ENCODE results near the gene MEG3.

The MEG3 gene

GRCh38 chr14:100777818-100778525, 47.9 kb upstream of the MEG3 start:
- Histone ChIP-seq H3K4me1 (ENCODE audit: insufficient read depth, low read length, poor library complexity, severe bottlenecking) (no peaks in the 10 kb centered on the region), H3K4me3 (ENCODE audit: low read length, poor library complexity, severe bottlenecking) (no peak overlapping the region), H3K79me2 (ENCODE audit: insufficient read depth, low read length) (no peaks in the 10 kb centered on the region), H3K9me2 (replicated peaks; ENCODE audit: low read depth, low read length) (no peaks in the 10 kb centered on the region), H3F3A (ENCODE audit: low read depth) (no peaks in the 10 kb centered on the region), H3K9me3 (ENCODE audit: insufficient read depth, low read depth, low read length) (no peaks in the 10 kb centered on the region), H3K36me3 (ENCODE audit: insufficient read depth, low read length) (no peaks in the 10 kb centered on the region), H3K9ac (ENCODE audit: low read depth, low read length, poor library complexity, severe bottlenecking) (no peak overlapping the region), H3K4me2 (ENCODE audit: low read depth, low read length, poor library complexity, severe bottlenecking) (no peak overlapping the region), H4K20me1 (ENCODE audit: insufficient read depth, low read length, poor library complexity, severe bottlenecking) (no peaks in the 10 kb centered on the region), H3K27me3 (ENCODE audit: insufficient read depth, low read length, poor library complexity, severe bottlenecking) (no peaks in the 10 kb centered on the region), H2AFZ (ENCODE audit: low read length) (no peak overlapping the region)
- no peak for TF ChIP-seq EZH2phosphoT487 (IDR thresholded peaks at IDR 0.05; ENCODE audit: borderline replicate concordance)
- TF ChIP-seq, protein P1, sequence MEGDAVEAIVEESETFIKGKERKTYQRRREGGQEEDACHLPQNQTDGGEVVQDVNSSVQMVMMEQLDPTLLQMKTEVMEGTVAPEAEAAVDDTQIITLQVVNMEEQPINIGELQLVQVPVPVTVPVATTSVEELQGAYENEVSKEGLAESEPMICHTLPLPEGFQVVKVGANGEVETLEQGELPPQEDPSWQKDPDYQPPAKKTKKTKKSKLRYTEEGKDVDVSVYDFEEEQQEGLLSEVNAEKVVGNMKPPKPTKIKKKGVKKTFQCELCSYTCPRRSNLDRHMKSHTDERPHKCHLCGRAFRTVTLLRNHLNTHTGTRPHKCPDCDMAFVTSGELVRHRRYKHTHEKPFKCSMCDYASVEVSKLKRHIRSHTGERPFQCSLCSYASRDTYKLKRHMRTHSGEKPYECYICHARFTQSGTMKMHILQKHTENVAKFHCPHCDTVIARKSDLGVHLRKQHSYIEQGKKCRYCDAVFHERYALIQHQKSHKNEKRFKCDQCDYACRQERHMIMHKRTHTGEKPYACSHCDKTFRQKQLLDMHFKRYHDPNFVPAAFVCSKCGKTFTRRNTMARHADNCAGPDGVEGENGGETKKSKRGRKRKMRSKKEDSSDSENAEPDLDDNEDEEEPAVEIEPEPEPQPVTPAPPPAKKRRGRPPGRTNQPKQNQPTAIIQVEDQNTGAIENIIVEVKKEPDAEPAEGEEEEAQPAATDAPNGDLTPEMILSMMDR (conservative IDR thresholded peaks at IDR 0.05; ENCODE audit: low read length), result no peak

DNA sequence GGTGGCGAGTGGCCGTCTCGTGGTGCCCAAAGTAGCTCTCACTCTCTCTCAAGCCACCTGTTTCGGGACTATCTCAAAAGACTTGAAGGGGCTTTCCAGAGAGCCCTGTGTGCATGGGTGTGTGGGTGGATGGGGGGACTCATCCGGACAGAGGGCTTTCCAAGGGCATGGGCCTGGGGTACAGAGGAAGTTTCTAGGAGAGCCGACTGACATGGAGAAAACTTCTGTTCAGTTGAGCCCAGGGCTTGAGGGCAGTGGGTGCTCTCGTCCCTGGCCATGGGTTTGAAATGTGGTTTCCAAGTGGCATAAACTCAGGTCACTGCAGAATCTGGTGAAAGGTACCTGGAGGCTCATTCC, 47.4 kb upstream of the MEG3 start:
- no peaks in the 10 kb centered on the region for H4K20me1 ChIP-seq (ENCODE audit: insufficient read depth, low read length, poor library complexity, severe bottlenecking)
- no peaks in the 10 kb centered on the region for H3K27me3 ChIP-seq (ENCODE audit: insufficient read depth, low read length, poor library complexity, severe bottlenecking)
- TF ChIP-seq EZH2phosphoT487 (IDR thresholded peaks at IDR 0.05; ENCODE audit: borderline replicate concordance), result no peak
- TF ChIP-seq, protein P1 (conservative IDR thresholded peaks at IDR 0.05; ENCODE audit: low read length), result no peak
- no peak overlapping the region for H3K4me3 ChIP-seq (ENCODE audit: low read length, poor library complexity, severe bottlenecking)
- no peaks in the 10 kb centered on the region for H3K9me3 ChIP-seq (ENCODE audit: insufficient read depth, low read depth, low read length)
- no peak overlapping the region for H3K4me2 ChIP-seq (ENCODE audit: low read depth, low read length, poor library complexity, severe bottlenecking)
- H3K36me3 ChIP-seq (ENCODE audit: insufficient read depth, low read length), result no peaks in the 10 kb centered on the region
- no peak overlapping the region for H3K9ac ChIP-seq (ENCODE audit: low read depth, low read length, poor library complexity, severe bottlenecking)
- H2AFZ ChIP-seq (ENCODE audit: low read length), result no peak overlapping the region
- no peaks in the 10 kb centered on the region for H3K4me1 ChIP-seq (ENCODE audit: insufficient read depth, low read length, poor library complexity, severe bottlenecking)
- no peaks in the 10 kb centered on the region for H3K9me2 ChIP-seq (replicated peaks; ENCODE audit: low read depth, low read length)
- H3K79me2 ChIP-seq (ENCODE audit: insufficient read depth, low read length), result no peaks in the 10 kb centered on the region
- H3F3A ChIP-seq (ENCODE audit: low read depth), result no peaks in the 10 kb centered on the region

- TF ChIP-seq EZH2phosphoT487 (IDR thresholded peaks at IDR 0.05; ENCODE audit: borderline replicate concordance), result no peak
- TF ChIP-seq, protein P1 (conservative IDR thresholded peaks at IDR 0.05; ENCODE audit: low read length), result no peak
- Histone ChIP-seq H3K4me1 (ENCODE audit: insufficient read depth, low read length, poor library complexity, severe bottlenecking) (no peaks in the 10 kb centered on the region), H2AFZ (ENCODE audit: low read length) (no peak overlapping the region), H3F3A (ENCODE audit: low read depth) (no peaks in the 10 kb centered on the region), H3K27me3 (ENCODE audit: insufficient read depth, low read length, poor library complexity, severe bottlenecking) (no peaks in the 10 kb centered on the region), H3K9ac (ENCODE audit: low read depth, low read length, poor library complexity, severe bottlenecking) (no peak overlapping the region), H3K9me3 (ENCODE audit: insufficient read depth, low read depth, low read length) (no peaks in the 10 kb centered on the region), H3K4me2 (ENCODE audit: low read depth, low read length, poor library complexity, severe bottlenecking) (no peak overlapping the region), H3K36me3 (ENCODE audit: insufficient read depth, low read length) (no peaks in the 10 kb centered on the region), H4K20me1 (ENCODE audit: insufficient read depth, low read length, poor library complexity, severe bottlenecking) (no peaks in the 10 kb centered on the region), H3K9me2 (replicated peaks; ENCODE audit: low read depth, low read length) (no peaks in the 10 kb centered on the region), H3K4me3 (ENCODE audit: low read length, poor library complexity, severe bottlenecking) (no peak overlapping the region), H3K79me2 (ENCODE audit: insufficient read depth, low read length) (no peaks in the 10 kb centered on the region)
These were observed 46.8 kb upstream of the MEG3 start for GRCh38 chr14:100778951-100779690.

Data from Loucy (cell line).